Dermis microvascular lymphatic vessel endothelial cell (primary cell): ENCODE results near the gene CAMK2A. TPM values are rescaled to one million over a fixed set of nuclear protein-coding genes. Genes with fewer than 3 reads are reported as not detected.
A peak's percentile ranks its signal among the peaks of the same experiment; 100 is the strongest.

Source experiments
- DNase-seq, 2 donors: peaks; one replicate each; pipeline versions ENCODE4 v3.0.0 to v3.0.0-alpha.2; 2010; ENCODE audit warnings: low read depth in 2 of 2
- total RNA-seq: library from RNA; depleted of rRNA; stranded (reverse); fragments of >200 nt; gene quantifications from 2 replicates; pipeline ENCODE4 v1.2.1, GENCODE V29; 2014

CAMK2A gene
- total RNA-seq, 1 donor from 2014 or later, result not detected

DNA sequence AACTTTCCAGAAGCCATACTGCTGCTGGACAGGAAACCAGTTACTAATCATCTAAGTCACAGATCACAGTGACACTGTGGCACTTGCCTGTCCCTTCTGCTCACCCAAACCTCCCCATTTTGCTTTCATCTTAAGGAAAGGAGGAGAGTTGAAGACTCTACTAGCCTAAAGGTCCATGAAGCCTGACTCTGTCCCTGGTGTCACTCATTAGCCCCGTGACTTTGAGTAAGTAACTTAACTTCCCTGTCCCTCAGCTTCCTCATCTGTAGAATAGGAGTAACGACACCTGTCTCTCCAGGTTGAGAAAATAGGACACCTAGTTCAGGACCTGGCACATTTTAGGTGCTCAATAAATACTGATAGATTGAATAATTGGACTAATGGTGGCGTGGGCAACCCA is 100.2 kb downstream of the CAMK2A start:
- no peak for DNase-seq

- DNase-seq, result no peak
These were observed 101.3 kb downstream of the CAMK2A start for GRCh38 chr5:150188146-150188842.

DNA sequence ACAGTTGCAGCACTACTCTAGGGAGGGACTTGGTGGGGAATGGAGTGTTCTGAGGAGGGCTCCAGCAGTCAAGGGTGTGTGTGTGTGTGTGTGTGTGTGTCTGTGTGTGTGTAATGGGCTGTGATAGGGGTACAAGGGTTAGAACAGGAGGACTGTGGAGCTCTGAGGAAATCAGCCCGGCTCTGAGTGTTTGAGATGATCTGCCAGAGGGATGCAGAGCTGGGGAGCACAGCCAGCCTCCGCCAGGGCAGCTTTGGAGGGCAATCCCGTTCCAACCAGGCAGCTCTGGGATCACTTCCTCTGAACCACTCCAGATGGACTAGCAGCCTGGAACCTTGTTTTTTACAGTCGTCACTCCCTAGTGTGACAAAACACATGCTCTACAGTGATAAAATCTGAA is 102.7 kb downstream of the CAMK2A start:
- DNase-seq, result no peak

GRCh38 chr5:150186137-150186536 is 103.4 kb downstream of the CAMK2A start:
- no peak for DNase-seq

DNA sequence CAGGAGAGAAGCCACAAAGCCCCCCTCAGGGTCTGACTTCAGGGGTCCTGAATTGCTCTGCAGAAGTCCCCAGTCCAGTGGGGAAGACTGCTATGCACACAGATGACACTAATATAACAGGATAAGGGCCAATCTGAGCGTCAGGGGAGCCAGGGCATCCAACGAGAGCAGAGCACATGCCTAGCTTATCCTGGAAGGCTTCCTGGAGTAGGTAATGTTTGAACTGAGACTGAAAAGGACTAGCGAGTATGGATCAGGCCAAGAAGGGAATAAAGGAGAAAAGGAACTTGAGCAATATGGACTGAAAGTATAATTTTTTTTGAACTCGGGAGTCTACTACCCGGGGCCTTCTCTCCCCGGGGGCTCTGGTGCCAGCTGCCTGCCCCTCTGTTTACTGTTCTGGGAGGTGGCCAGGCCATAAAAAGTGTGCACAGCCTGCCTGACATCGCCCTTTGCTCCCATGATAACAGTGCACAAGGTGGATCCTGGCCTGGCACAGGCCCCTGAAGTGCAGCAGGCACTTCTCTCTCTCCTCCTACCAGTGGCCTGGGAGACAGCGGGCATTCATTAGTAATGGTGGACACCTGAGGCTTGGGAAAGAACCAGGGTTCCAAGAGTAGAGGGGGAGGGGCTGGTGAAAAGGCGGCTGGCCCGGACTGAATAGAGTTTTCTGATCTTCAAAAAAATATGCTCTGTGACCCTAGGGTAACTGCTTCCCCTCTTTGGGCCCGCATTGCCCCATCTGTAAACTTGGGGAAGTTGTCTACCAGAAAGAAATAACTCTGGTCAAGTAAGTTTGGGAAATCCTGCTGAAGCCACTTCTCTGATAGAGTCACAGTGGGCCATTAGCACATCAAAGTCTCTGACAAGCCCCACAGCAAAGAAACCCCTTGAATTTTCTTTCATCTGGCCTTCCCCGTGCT is 104.3 kb downstream of the CAMK2A start:
- DNase-seq, result no peak

- DNase-seq, result no peak
These were observed 105.6 kb downstream of the CAMK2A start for GRCh38 chr5:150184006-150184405.

GRCh38 chr5:150183436-150183835 is 106.1 kb downstream of the CAMK2A start:
- DNase-seq, result no peak

DNA sequence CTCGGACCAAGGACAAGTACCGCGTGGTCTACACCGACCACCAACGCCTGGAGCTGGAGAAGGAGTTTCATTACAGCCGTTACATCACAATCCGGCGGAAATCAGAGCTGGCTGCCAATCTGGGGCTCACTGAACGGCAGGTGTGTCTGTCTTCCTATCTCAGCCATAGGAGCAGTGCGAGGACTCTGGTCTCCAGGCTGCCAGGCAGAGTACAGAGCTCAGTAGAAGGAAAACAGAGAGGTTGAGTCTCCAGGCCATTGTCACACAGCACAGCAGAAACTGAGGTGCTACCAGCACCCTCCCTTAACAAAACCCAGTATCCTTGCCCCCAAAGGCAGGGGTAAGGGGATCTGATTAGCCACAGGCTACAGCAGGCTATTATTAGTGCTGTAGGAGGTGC is 106.8 kb downstream of the CAMK2A start:
- no peak for DNase-seq

GRCh38 chr5:150181766-150182545 is 107.6 kb downstream of the CAMK2A start:
- no peak for DNase-seq

- DNase-seq, result no peak
These were observed 108.5 kb downstream of the CAMK2A start for GRCh38 chr5:150181027-150181426.

DNA sequence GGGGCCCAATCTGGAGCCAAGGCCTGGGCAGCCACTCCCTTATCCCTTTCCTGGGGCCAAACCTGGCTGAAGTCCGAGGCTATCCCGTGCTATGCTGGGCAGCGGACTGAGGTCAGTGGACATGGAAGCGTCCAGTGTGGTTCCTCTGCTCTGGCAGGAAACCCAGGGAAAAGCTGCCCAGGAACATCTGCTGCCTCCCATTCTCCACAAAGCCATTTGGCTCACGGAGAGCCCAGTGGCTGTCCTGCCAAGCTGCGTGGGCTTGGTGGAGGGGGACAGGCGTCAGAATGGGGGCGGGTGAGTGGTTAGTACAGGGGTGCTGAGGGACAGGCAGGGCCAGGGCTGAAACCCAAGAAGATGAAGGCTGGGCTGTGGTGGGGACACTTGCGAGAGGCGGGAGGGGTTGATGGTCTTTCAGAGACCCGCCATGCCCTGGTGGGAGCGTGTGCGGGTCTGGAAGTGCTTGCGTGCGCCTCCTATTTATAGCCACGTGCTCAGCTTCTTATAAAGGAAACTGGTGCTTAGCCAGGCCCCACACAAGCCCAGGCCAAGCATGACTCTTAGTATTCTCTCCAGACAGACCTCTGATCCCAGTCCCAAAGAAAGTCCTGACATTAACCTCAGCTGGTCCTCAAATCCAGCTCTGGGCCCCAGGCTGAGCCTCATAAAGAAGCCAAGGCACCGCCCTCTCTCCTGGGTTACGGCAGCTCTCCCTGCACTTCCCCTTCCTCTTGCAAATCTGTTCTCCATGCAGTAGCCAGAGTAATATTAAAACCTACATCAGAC is 109.1 kb downstream of the CAMK2A start:
- DNase-seq, result peak; percentile 12 to 51

DNA sequence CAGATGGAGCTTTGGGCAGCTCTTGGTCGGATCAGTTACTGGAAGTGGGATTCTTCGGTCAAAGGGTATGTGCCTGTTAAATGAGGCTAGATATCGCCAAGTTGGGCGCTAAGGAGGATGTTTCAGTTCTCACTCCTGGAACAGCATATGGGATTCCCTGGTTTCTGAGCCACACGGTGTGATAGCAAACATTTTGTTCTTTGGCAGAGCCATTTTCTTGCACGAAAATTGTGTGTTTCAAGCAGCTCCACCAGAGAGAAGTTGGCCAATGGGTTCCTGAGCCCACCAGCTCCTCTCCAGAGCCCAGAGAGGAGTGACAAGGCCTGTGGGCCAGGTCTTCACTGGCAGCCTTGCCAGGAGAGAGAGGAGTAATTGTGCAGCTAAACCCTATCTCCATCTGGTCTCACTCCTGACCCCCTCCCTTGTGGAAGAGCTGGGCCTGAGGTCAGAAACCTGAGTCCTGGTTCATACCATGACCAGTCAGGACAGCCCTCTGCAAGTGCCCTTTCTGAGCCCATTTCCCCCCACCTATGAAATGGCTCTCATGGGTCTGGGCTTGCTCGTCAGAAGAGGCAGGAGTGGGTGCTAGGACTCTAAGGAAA is 110.5 kb downstream of the CAMK2A start:
- DNase-seq, result no peak

- no peak for DNase-seq
These were observed 111.3 kb downstream of the CAMK2A start for GRCh38 chr5:150178262-150178661.

DNA sequence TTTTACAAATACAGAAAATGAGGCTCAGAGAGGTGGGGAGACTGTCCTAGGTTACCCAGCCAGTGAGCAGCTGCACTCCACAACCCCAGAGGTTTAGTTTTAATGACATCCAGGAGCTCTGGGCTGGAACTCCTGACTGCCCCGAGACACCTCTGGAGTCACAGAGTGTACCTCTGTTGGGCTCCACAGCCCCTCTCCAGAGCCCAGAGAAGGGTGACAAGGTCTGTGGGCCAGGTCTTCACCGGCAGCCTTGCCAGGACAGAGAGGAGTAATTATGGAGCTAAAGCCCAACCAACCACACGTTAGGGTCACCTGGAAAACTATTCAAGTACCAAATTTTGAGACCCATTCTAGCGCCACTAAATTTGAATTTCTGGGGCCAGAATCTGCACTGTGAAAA is 111.9 kb downstream of the CAMK2A start:
- no peak for DNase-seq

- DNase-seq, result no peak
These were observed 112.7 kb downstream of the CAMK2A start for GRCh38 chr5:150176745-150177477.

DNA sequence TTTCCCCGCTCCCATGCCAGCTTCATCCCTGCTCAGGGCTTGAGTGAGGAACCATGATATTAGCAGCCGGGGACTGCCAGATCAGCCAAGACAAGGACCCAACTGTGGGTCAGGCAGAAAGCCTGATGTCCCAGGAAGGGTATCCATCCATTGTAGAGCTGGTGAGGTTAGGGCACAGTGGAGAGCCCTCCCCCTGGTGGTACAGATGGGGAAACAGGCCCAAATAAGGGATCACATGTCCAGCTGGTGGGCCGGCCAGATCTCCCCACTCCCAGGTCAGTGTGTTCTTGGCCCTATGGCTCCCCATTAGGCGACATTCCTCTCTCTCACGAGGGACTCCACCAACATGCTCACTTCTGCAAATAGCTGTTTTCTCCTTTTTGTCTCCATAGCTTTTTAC is 114.0 kb downstream of the CAMK2A start:
- peak in 1 of 2 donors; percentile 56 for DNase-seq

- DNase-seq, result no peak
These were observed 114.5 kb downstream of the CAMK2A start for GRCh38 chr5:150175076-150175475.

DNA sequence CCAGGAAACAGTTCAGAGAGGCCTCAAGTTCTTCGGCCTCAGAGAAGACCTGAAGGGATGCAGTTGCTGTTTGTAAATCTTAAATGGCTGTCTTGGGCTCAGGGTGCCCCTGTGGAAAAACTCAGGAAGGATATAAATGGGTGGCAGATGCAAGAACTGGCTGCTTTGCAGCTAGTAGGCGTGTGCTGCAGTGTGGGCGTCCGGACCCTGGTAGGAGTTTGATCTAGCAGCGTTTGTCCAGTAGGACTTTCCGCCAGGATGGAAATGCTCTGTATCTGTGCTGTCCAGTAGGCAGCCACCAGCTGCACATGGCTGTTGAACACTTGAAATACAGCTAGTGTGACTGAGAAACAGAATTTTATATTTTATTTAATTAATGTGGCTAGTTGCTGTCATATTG is 115.3 kb downstream of the CAMK2A start:
- DNase-seq, result no peak

DNA sequence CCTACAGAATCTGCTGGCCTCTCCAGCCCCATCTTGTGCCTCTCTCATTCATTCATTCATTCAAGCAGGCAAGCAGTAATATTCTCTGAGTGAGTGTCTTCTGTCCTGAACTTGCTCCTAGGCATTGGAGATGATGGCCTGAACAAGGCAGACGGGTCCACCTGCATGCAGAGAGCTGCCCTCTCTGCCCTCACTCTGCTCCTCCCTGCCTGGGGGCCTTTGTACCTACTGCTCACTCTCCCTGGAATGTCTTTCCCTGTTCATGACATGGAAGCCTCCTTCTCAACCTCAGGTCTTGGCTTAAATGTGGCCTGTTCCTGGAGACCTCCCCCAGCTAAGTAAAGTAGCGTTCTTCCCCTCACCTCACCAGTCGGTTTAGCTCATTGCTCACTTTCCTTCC is 116.4 kb downstream of the CAMK2A start:
- DNase-seq, result no peak

DNA sequence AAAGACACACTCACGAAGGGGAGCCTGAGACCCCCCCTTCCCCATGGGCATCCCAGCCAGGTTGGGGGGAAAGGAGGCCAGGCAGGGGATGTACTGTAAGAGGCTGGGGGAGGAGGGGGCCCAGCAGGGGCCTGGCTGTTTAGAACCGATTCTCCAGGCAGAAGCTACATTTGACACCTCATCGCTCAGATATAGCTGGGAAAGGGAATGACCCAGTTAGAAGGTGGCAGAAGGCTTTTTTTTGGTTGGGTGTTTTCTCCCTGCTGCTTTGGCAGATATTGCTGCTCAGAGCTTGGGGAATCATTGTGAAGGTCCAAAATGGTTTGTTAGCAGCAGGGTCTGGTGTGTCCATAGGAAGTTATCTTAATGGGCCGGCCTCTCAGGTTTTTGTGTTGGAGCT is 117.0 kb downstream of the CAMK2A start:
- DNase-seq, result no peak
